ENCODE data around the gene MCF2. TPM values are rescaled to one million over a fixed set of nuclear protein-coding genes. Genes with fewer than 3 reads are reported as not detected.

The MCF2 gene
- total RNA-seq, 1 experiment from 2014 or later, result 0.39 TPM

GRCh38 chrX:139738581-139738980, 30.6 kb upstream of the MCF2 start:
- H2AFZ ChIP-seq (ENCODE audit: low read length), result no peak overlapping the region
- Mint-ChIP-seq H3K36me3 (ENCODE audit: insufficient read depth in 1 of 3, low read depth in 3 of 3) (peaks cover 2 to 24% (median 23%) of the 10 kb centered on the region in 3 experiments; a peak in 5 of 7 replicates), H3K4me1 (peaks cover 0 to 8% of the 10 kb centered on the region in 2 experiments; a peak in 2 of 4 replicates), H3K27ac (0 out of 7 replicates have a peak overlapping the region, but pooled peaks of 1 of the 3 experiments have one; percentile 17), H3K27me3 (ENCODE audit: low read depth) (no peaks in the 10 kb centered on the region), H3K4me3 (no peak overlapping the region), H3K9me3 (peaks cover 0 to 43% of the 10 kb centered on the region in 2 experiments; a peak in 2 of 5 replicates)
- no peak for DNase-seq
- no peak overlapping the region for H4K91ac ChIP-seq (ENCODE audit: insufficient read length, low read depth, low read length)
- TF ChIP-seq, protein P1, sequence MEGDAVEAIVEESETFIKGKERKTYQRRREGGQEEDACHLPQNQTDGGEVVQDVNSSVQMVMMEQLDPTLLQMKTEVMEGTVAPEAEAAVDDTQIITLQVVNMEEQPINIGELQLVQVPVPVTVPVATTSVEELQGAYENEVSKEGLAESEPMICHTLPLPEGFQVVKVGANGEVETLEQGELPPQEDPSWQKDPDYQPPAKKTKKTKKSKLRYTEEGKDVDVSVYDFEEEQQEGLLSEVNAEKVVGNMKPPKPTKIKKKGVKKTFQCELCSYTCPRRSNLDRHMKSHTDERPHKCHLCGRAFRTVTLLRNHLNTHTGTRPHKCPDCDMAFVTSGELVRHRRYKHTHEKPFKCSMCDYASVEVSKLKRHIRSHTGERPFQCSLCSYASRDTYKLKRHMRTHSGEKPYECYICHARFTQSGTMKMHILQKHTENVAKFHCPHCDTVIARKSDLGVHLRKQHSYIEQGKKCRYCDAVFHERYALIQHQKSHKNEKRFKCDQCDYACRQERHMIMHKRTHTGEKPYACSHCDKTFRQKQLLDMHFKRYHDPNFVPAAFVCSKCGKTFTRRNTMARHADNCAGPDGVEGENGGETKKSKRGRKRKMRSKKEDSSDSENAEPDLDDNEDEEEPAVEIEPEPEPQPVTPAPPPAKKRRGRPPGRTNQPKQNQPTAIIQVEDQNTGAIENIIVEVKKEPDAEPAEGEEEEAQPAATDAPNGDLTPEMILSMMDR (conservative IDR thresholded peaks at IDR 0.05), result no peak
- H3K14ac ChIP-seq (ENCODE audit: insufficient read depth, low read length), result no peak overlapping the region
- no peak overlapping the region for H2BK5ac ChIP-seq (ENCODE audit: insufficient read length, low read length)
- H2BK120ac ChIP-seq (ENCODE audit: low read depth, low read length, poor library complexity, severe bottlenecking), result no peak overlapping the region
- no peaks in the 10 kb centered on the region for H3K79me1 ChIP-seq (ENCODE audit: insufficient read depth, low read depth, low read length, poor library complexity, severe bottlenecking)
- no peak overlapping the region for H3K9ac ChIP-seq (ENCODE audit: extremely low read depth, insufficient read length, low read length)
- H2BK20ac ChIP-seq (ENCODE audit: low read depth, low read length, poor library complexity, severe bottlenecking), result no peak overlapping the region
- no peak overlapping the region for H3K56ac ChIP-seq (ENCODE audit: insufficient read length, low read depth, low read length)
- no peaks in the 10 kb centered on the region for H3K27me3 ChIP-seq (ENCODE audit: insufficient read depth, low read length)
- H3K18ac ChIP-seq (ENCODE audit: insufficient read length, low read depth, low read length), result no peak overlapping the region
- H4K20me1 ChIP-seq (ENCODE audit: control insufficient read depth, insufficient read depth, insufficient read length), result no peaks in the 10 kb centered on the region
- H3K27ac ChIP-seq (ENCODE audit: insufficient read length, low read depth, low read length), result no peak overlapping the region
- H2BK12ac ChIP-seq (ENCODE audit: insufficient read length, low read depth, low read length), result no peak overlapping the region
- H4K5ac ChIP-seq (ENCODE audit: insufficient read length, low read depth, low read length), result no peak overlapping the region
- H4K8ac ChIP-seq (replicated peaks; ENCODE audit: insufficient read length, low read depth, low read length), result no peak overlapping the region
- H3K79me2 ChIP-seq (ENCODE audit: insufficient read depth, low read length), result no peaks in the 10 kb centered on the region
- no peak overlapping the region for H3K4ac ChIP-seq (ENCODE audit: low read depth, low read length)
- no peak overlapping the region for H2AK5ac ChIP-seq (ENCODE audit: insufficient read length, low read length)
- H3K23ac ChIP-seq (ENCODE audit: insufficient read length, low read depth, low read length), result no peak overlapping the region
- H3K9me3 ChIP-seq (ENCODE audit: control insufficient read depth, low read depth, low read length), result no peaks in the 10 kb centered on the region
- H3T11ph ChIP-seq (ENCODE audit: low read length), result no peak overlapping the region
- no peaks in the 10 kb centered on the region for H3K23me2 ChIP-seq (ENCODE audit: insufficient read length, low read depth, low read length, poor library complexity, severe bottlenecking)
- no peak overlapping the region for H2BK15ac ChIP-seq (ENCODE audit: low read depth, low read length)
- H3K4me1 ChIP-seq (ENCODE audit: insufficient read depth, low read length), result no peaks in the 10 kb centered on the region
- H3K4me2 ChIP-seq (ENCODE audit: insufficient read depth, insufficient read length, low read length), result no peak overlapping the region
